Natural killer cell treated with Interleukin-12 subunit alpha and Interleukin-12 subunit beta and Interleukin-15 and Interleukin-18, amount 100 ng/mL, for 72 hours (primary cell): ENCODE data around the gene C18orf32. TPM values are rescaled to one million over a fixed set of nuclear protein-coding genes. Genes with fewer than 3 reads are reported as not detected.
A peak's percentile ranks its signal among the peaks of the same experiment; 100 is the strongest.
"Not testable (repeated sequence)": the region's sequence is repeated elsewhere in the genome, so short reads cannot be mapped to it uniquely, and the experiment has no call there.

Experiments used
- ATAC-seq, 2 donors: fragments of 150-1000 bp; cut with Tn5 transposase in 1 of 2; sonication (Bioruptor Pico), chemical (Tn5 transposase) in 1 of 2; 2 replicates each; pipeline ENCODE4 v1.10.0; 2021
- DNase-seq: peaks from one replicate; pipeline ENCODE4 v3.0.0; 2022; ENCODE audit warnings: low spot score
- H3K27ac Mint-ChIP-seq, 2 donors: 1 replicate in 1 of 2; 2 replicates in 1 of 2; pipeline ENCODE4 v1.8.0; 2022; ENCODE audit warnings: mixed read lengths in 2 of 2, mild to moderate bottlenecking in 1 of 2, moderate library complexity in 1 of 2
- H3K27me3 Mint-ChIP-seq, 2 donors: 1 replicate in 1 of 2; 2 replicates in 1 of 2; pipeline ENCODE4 v1.8.0; 2022; ENCODE audit warnings: mixed read lengths in 2 of 2
- H3K36me3 Mint-ChIP-seq: one replicate; pipeline ENCODE4 v1.8.0; 2022; ENCODE audit warnings: mixed read lengths
- H3K4me1 Mint-ChIP-seq, 2 donors: 1 replicate in 1 of 2; 2 replicates in 1 of 2; pipeline ENCODE4 v1.8.0; 2022; ENCODE audit warnings: low read depth in 2 of 2, mixed read lengths in 2 of 2, mild to moderate bottlenecking in 1 of 2
- H3K4me3 Mint-ChIP-seq: one replicate; pipeline ENCODE4 v1.8.0; 2022; ENCODE audit warnings: mixed read lengths
- H3K9me3 Mint-ChIP-seq: 2 replicates; pipeline ENCODE4 v1.8.0; 2022; ENCODE audit warnings: mixed read lengths
- total RNA-seq, 2 donors: library from RNA; stranded (reverse); gene quantifications; one replicate each; pipeline ENCODE4 v1.2.3, GENCODE V29; 2022

The C18orf32 gene
- total RNA-seq, 2 donors from 2014 or later, result 14.4 to 40.8 TPM

- Mint-ChIP-seq H3K4me1 (peaks cover 10% of the 10 kb centered on the region in 2 donors), H3K27me3 (peaks cover 9 to 14% of the 10 kb centered on the region in 2 donors), H3K36me3 (no peaks in the 10 kb centered on the region), H3K4me3 (no peak overlapping the region), H3K9me3 (no peaks in the 10 kb centered on the region), H3K27ac (no peak overlapping the region)
- ATAC-seq (no peak), DNase-seq (no peak)
Observed at GRCh38 chr18:49472459-49472858, 14.6 kb downstream of the C18orf32 start.

- no peak for ATAC-seq
- Mint-ChIP-seq H3K4me1 (peaks cover 3% of the 10 kb centered on the region in 2 donors), H3K36me3 (no peaks in the 10 kb centered on the region), H3K27me3 (peaks cover 9 to 14% of the 10 kb centered on the region in 2 donors), H3K27ac (no peak overlapping the region), H3K9me3 (no peaks in the 10 kb centered on the region), H3K4me3 (no peak overlapping the region)
- no peak for DNase-seq
Observed at GRCh38 chr18:49471532-49471931, 15.5 kb downstream of the C18orf32 start.

- Mint-ChIP-seq H3K4me1 (no peaks in the 10 kb centered on the region), H3K4me3 (no peak overlapping the region), H3K27ac (no peak overlapping the region), H3K36me3 (no peaks in the 10 kb centered on the region), H3K9me3 (no peaks in the 10 kb centered on the region), H3K27me3 (peaks cover 9 to 11% of the 10 kb centered on the region in 2 donors)
- ATAC-seq, result no peak
- no peak for DNase-seq
Observed at GRCh38 chr18:49467599-49467998, 19.4 kb downstream of the C18orf32 start.

DNA sequence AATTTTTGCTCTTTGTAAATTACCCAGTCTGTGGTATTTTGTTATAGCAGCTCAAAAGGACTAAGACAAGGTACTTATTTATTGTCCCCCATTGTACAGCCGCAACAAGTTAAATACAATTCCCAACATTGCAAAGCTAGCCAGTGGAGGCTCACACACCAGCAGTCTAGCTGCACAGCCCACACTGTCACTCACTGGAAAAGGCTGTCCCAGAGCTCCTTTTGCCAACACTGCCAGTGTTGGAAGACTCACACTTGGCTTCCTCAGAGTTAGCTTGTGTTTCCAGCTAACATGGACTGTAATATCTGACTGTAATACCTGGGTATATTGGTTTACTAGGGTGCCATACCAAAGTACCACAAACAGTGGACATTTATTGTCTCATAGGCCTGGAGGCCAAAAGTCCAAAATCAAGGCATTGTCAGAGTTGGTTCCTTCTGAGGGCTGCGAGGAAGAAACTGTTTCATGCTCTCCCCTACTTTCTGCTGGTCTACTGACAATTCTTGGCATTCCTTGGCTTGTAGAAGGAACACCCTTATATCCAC lies 19.9 kb downstream of the C18orf32 start:
- no peaks in the 10 kb centered on the region for H3K36me3 Mint-ChIP-seq
- H3K4me3 Mint-ChIP-seq, result no peak overlapping the region
- ATAC-seq (peak in 1 of 2 donors; percentile 20), DNase-seq (no peak)
- no peaks in the 10 kb centered on the region for H3K9me3 Mint-ChIP-seq
- H3K27ac Mint-ChIP-seq, result no peak overlapping the region
- H3K27me3 Mint-ChIP-seq, result peaks cover 8 to 9% of the 10 kb centered on the region in 2 donors
- H3K4me1 Mint-ChIP-seq, result no peaks in the 10 kb centered on the region

- Mint-ChIP-seq H3K4me1 (peaks cover 4 to 5% of the 10 kb centered on the region in 2 donors), H3K36me3 (no peaks in the 10 kb centered on the region), H3K27ac (no peak overlapping the region), H3K9me3 (no peaks in the 10 kb centered on the region), H3K4me3 (no peak overlapping the region), H3K27me3 (peaks cover 2 to 8% of the 10 kb centered on the region in 2 donors)
- ATAC-seq (no peak), DNase-seq (no peak)
Observed at GRCh38 chr18:49464718-49465598, 22.1 kb downstream of the C18orf32 start.

DNA sequence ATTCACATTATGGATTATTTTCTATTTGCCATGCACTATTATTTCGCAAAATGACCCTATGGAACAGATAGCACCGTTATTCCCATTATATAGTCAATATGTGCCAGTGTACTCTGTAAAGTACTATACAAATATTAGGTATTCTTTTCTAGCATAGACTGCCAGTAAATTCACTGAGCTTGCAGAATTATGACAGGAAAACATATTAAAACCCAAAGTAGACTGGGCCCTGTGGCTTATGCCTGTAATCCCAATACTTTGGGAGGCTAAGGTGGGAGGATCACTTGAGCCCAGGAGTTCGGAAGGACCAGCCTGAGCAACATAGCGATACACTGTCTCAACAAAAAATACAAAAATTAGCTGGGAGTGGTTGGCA lies 25.4 kb downstream of the C18orf32 start:
- H3K36me3 Mint-ChIP-seq, result no peaks in the 10 kb centered on the region
- peak overlapping the region; percentile 92 for H3K4me3 Mint-ChIP-seq
- H3K27me3 Mint-ChIP-seq, result no peaks in the 10 kb centered on the region

DNA sequence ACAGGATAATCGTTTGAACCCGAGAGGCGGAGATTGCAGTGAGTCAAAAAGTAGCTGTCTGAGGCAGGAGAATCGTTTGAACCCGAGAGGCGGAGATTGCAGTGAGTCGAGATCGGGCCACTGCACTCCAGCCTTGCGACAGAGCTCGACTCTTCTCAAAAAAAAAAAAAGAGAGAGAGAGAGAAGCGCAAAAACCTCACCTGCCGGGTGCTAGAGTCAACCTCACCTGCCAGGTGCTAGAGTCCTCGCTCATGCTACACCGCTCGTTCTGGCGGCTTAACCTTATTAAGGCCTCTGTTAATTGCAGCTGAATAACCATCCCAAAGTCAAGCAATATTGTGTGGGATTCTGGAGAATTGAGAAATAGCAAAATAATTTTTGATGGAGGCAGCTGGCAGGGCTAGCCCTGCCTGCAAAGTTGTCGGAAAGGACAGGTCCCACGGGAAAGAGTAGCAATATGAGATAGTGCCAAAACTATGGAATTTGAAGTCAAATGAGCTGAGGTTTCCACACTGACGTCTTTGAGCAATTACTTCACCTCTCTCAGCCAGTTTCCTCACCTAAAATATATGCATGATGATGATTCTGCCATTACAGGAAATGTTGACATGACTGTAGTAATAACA lies 25.9 kb downstream of the C18orf32 start:
- no peaks in the 10 kb centered on the region for H3K27me3 Mint-ChIP-seq
- peaks cover 30 to 35% of the 10 kb centered on the region in 2 donors for H3K4me1 Mint-ChIP-seq
- no peak for DNase-seq
- H3K4me3 Mint-ChIP-seq, result peak overlapping the region; percentile 92
- peak overlapping the region; percentile 87 to 89 for H3K27ac Mint-ChIP-seq
- H3K36me3 Mint-ChIP-seq, result no peaks in the 10 kb centered on the region
- peak in 1 of 2 donors; percentile 17 for ATAC-seq
- no peaks in the 10 kb centered on the region for H3K9me3 Mint-ChIP-seq

More for the DNA sequence above, 25.4 kb downstream of the C18orf32 start:
- Mint-ChIP-seq H3K9me3 (no peaks in the 10 kb centered on the region), H3K4me1 (peaks cover 28 to 30% of the 10 kb centered on the region in 2 donors), H3K27ac (no peak overlapping the region)
- DNase-seq (no peak), ATAC-seq (no peak)

DNA sequence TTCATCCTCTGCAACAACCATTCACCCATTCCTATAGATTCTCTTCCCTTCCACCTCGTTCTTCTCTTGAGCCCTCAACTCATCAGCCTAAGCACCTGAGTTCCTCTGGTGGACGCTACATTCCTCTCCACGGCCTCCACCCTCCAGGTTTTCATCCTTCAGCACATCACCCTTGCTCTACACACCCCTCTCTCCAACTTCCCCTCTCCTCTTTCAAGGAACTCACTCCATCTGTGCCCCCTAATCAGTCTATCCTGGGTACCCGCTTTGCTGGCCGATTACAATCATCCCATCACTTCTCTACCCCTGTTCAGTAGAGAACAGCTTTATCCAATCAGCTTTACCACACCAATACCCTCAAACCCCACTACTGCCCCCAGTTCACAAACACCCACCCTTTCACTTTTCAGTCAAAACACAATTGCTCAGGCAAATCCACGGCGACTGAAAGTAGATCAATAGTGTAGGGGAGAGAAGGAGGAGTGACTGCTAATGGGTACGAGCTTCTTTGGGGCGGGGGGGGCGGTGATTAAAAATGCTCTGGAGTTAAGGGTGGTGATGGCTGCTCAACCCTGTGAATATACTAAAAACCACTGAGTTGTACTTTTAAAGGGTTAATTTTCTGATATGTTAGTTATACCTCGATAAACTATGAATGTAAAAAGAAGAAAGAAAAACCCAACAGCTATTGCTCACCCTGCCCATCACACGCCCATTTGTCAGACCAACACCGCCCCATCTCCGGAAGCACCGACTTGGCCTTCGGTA lies 27.4 kb downstream of the C18orf32 start:
- peak overlapping the region; percentile 92 for H3K4me3 Mint-ChIP-seq
- H3K27ac Mint-ChIP-seq, result peak overlapping the region; percentile 69 to 87
- ATAC-seq (peak in 1 of 2 donors; percentile 69), DNase-seq (no peak)
- H3K27me3 Mint-ChIP-seq, result no peaks in the 10 kb centered on the region
- H3K9me3 Mint-ChIP-seq, result no peaks in the 10 kb centered on the region
- H3K4me1 Mint-ChIP-seq, result peaks cover 38 to 43% of the 10 kb centered on the region in 2 donors
- H3K36me3 Mint-ChIP-seq, result no peaks in the 10 kb centered on the region

DNA sequence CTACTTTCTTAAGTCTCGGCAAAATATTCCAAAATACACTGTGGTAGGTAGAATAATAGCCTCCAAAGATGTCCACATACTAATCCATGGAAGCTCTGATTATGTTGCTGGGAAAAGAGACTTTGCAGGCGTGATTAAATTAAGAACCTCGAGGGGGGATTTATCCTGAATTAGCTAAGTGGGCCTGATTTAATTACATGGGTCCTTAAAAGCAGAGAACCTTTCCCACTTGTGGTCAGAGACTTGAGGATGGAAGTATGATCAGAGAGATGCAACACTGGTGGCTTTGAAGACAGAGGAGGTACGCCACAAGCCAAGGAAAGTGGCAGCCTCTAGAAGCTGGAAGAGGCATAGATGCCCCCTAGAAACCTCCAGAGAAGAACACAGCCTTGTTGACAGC lies 29.4 kb downstream of the C18orf32 start:
- Mint-ChIP-seq H3K4me1 (peaks cover 45 to 52% of the 10 kb centered on the region in 2 donors), H3K9me3 (no peaks in the 10 kb centered on the region), H3K27me3 (no peaks in the 10 kb centered on the region), H3K27ac (no peak overlapping the region), H3K4me3 (no peak overlapping the region), H3K36me3 (peaks cover 6% of the 10 kb centered on the region)
- DNase-seq (no peak), ATAC-seq (no peak)

DNA sequence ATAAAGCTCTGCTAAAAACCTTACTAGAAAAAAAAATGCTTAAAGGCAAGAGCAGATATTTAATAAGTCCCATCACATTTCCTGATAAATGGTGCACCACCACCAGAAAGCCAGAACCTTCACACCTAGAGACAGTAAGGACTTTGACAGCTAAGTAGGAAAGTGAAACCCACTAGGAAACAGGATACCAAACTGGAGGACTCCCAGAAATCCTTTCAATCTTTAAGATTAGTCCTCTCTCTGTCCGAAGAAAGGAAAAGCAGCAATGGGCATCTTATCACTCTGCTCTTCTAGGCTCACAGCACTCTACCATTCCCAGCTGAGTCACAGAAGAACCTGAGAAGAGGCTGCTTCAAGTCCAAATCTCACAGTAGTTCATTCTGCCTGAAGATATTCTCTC lies 30.2 kb downstream of the C18orf32 start:
- ATAC-seq (no peak), DNase-seq (no peak)
- Mint-ChIP-seq H3K4me3 (no peak overlapping the region), H3K27ac (peak overlapping the region in 1 of 2 donors; percentile 62), H3K9me3 (peaks cover 3% of the 10 kb centered on the region), H3K27me3 (no peaks in the 10 kb centered on the region), H3K36me3 (peaks cover 10% of the 10 kb centered on the region), H3K4me1 (peaks cover 45 to 52% of the 10 kb centered on the region in 2 donors)

GRCh38 chr18:49452534-49452933 lies 34.5 kb downstream of the C18orf32 start:
- Mint-ChIP-seq H3K36me3 (peaks cover 36% of the 10 kb centered on the region), H3K4me1 (peaks cover 35 to 39% of the 10 kb centered on the region in 2 donors)
- not testable (repeated sequence) for DNase-seq

DNA sequence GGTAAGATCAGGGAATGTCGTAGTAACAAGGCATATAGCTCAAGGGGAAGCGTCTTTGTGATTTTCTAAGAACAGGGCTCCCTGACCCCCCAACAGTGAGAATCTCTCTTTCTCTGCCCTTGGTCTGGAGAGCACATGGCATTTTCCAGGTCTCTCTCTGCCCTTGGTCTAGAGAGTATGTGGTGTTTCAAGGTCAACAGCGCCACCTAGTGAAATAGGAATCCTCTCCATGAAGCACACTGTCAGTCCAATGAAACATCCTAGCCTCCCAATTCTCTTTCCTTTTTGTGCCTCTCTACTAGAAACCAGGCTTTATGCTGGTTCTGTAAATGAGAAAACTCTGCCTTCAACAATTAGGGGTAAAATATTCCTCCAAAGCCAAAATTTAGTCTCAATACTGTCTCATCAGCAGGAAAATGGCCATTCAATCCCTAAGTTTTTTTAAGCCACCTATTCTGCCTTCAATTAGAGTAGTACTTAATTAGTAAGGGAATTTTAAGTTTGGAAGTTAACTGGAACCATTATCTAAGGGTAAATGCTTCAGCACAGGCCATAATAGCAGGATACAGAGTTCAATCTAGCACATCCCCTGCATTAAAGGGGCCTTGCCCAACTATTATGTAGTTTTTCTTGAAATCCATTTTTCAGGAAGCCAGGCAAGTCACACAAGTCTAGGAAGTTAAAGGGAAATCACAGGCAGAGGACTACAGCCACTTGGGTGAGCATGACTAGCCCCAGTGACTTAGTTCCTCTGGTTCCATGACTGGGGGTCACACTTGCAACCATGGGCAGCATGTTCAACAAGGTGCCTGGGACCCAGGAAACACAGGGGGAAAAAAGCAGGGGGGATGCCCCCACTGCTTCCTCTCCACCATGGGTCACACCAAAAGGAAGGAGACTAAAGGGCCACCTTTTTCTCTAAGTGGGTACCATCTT lies 39.0 kb downstream of the C18orf32 start:
- peaks cover 15 to 16% of the 10 kb centered on the region in 2 donors for H3K4me1 Mint-ChIP-seq

More at GRCh38 chr18:49452534-49452933, 34.5 kb downstream of the C18orf32 start:
- not testable (repeated sequence) for ATAC-seq, H3K9me3 Mint-ChIP-seq, H3K27me3 Mint-ChIP-seq, H3K27ac Mint-ChIP-seq, H3K4me3 Mint-ChIP-seq

More for the DNA sequence above, 39.0 kb downstream of the C18orf32 start:
- no peak overlapping the region for H3K27ac Mint-ChIP-seq
- peaks cover 32% of the 10 kb centered on the region for H3K36me3 Mint-ChIP-seq
- DNase-seq (no peak), ATAC-seq (peak; percentile 57 to 60)
- H3K27me3 Mint-ChIP-seq, result no peaks in the 10 kb centered on the region
- peaks cover 6% of the 10 kb centered on the region for H3K9me3 Mint-ChIP-seq
- no peak overlapping the region for H3K4me3 Mint-ChIP-seq
